Neural crest cell (in vitro differentiated cells): Measurements from ENCODE around the gene MMP28. TPM values are rescaled to one million over a fixed set of nuclear protein-coding genes. Genes with fewer than 3 reads are reported as not detected.
A peak's percentile ranks its signal among the peaks of the same experiment; 100 is the strongest.

Experiments
- DNase-seq: peaks from one replicate; pipeline ENCODE4 v3.0.0; 2021; ENCODE audit warnings: low read depth, mixed read lengths, low spot score
- H3K27ac Mint-ChIP-seq: one replicate; pipeline ENCODE4 v1.8.0; 2021; ENCODE audit warnings: mild to moderate bottlenecking, mixed read lengths; ENCODE audit not compliant: unreplicated experiment
- H3K27me3 Mint-ChIP-seq: 2 replicates; pipeline ENCODE4 v1.8.0; 2021; ENCODE audit warnings: low read depth, mild to moderate bottlenecking, mixed read lengths
- H3K36me3 Mint-ChIP-seq: 2 replicates; pipeline ENCODE4 v1.8.0; 2021; ENCODE audit warnings: low read depth, mild to moderate bottlenecking, mixed read lengths
- H3K4me1 Mint-ChIP-seq: 2 replicates; pipeline ENCODE4 v1.8.0; 2021; ENCODE audit warnings: mixed read lengths
- H3K4me3 Mint-ChIP-seq: one replicate; pipeline ENCODE4 v1.8.0; 2021; ENCODE audit warnings: mild to moderate bottlenecking, mixed read lengths
- H3K9me3 Mint-ChIP-seq: 2 replicates; pipeline ENCODE4 v1.8.0; 2021; ENCODE audit warnings: mixed read lengths
- CTCF ChIP-seq: fragments of 200-600 bp; sonication (generic); conservative IDR thresholded peaks from 2 replicates; pipeline ENCODE4 v1.5.0; 2021; ENCODE audit warnings: antibody characterized with exemption, mild to moderate bottlenecking
- total RNA-seq: library from RNA; stranded (reverse); gene quantifications from 2 replicates; pipeline ENCODE4 v1.2.1, GENCODE V29; 2021

Gene MMP28
- total RNA-seq, 1 donor from 2014 or later, result 0.68 TPM

- H3K27me3 Mint-ChIP-seq, result no peaks in the 10 kb centered on the region
- peaks cover 55% of the 10 kb centered on the region for H3K4me1 Mint-ChIP-seq
- no peak for TF ChIP-seq CTCF
- DNase-seq, result no peak
- no peak overlapping the region for H3K27ac Mint-ChIP-seq
- peaks cover 2% of the 10 kb centered on the region for H3K36me3 Mint-ChIP-seq
- H3K4me3 Mint-ChIP-seq, result no peak overlapping the region
- H3K9me3 Mint-ChIP-seq, result no peaks in the 10 kb centered on the region
Observed at GRCh38 chr17:35812456-35812855, 17.0 kb upstream of the MMP28 start.

GRCh38 chr17:35811759-35812158, 16.3 kb upstream of the MMP28 start:
- peaks cover 2% of the 10 kb centered on the region for H3K36me3 Mint-ChIP-seq
- H3K27ac Mint-ChIP-seq, result no peak overlapping the region
- DNase-seq, result no peak
- H3K4me3 Mint-ChIP-seq, result peak overlapping the region; percentile 35
- no peaks in the 10 kb centered on the region for H3K27me3 Mint-ChIP-seq
- no peaks in the 10 kb centered on the region for H3K9me3 Mint-ChIP-seq
- TF ChIP-seq CTCF, result no peak
- H3K4me1 Mint-ChIP-seq, result peaks cover 55% of the 10 kb centered on the region

GRCh38 chr17:35809855-35810461, 14.5 kb upstream of the MMP28 start:
- H3K36me3 Mint-ChIP-seq, result no peaks in the 10 kb centered on the region
- TF ChIP-seq CTCF, result no peak
- peaks cover 51% of the 10 kb centered on the region for H3K4me1 Mint-ChIP-seq
- no peaks in the 10 kb centered on the region for H3K9me3 Mint-ChIP-seq
- no peaks in the 10 kb centered on the region for H3K27me3 Mint-ChIP-seq
- peak overlapping the region; percentile 100 for H3K27ac Mint-ChIP-seq
- no peak for DNase-seq
- peak overlapping the region; percentile 96 for H3K4me3 Mint-ChIP-seq

GRCh38 chr17:35808962-35809854, 13.8 kb upstream of the MMP28 start, which contains the start of gene TAF15:
TAF15 (plus strand) TSS chr17:35809484; CDS start chr17:35809570, 86 bp downstream.
- peak; percentile 84 for DNase-seq
- H3K36me3 Mint-ChIP-seq, result no peaks in the 10 kb centered on the region
- peak within 1 kb of the TSS; percentile 100 for H3K27ac Mint-ChIP-seq
- TF ChIP-seq CTCF, result peak; percentile 76
- peaks cover 55% of the 10 kb centered on the region for H3K4me1 Mint-ChIP-seq
- peak within 1 kb of the TSS; percentile 96 for H3K4me3 Mint-ChIP-seq
- no peaks in the 10 kb centered on the region for H3K27me3 Mint-ChIP-seq
- no peaks in the 10 kb centered on the region for H3K9me3 Mint-ChIP-seq

GRCh38 chr17:35808240-35808961, 13.0 kb upstream of the MMP28 start:
- peak overlapping the region; percentile 100 for H3K27ac Mint-ChIP-seq
- no peaks in the 10 kb centered on the region for H3K9me3 Mint-ChIP-seq
- peaks cover 49% of the 10 kb centered on the region for H3K4me1 Mint-ChIP-seq
- H3K36me3 Mint-ChIP-seq, result no peaks in the 10 kb centered on the region
- DNase-seq, result no peak
- no peaks in the 10 kb centered on the region for H3K27me3 Mint-ChIP-seq
- no peak for TF ChIP-seq CTCF
- H3K4me3 Mint-ChIP-seq, result peak overlapping the region; percentile 96
